GM21528 (cell line): Measurements from ENCODE around the gene EXT2.

Source experiments
- ATAC-seq: cut with Tn5 transposase; IDR thresholded peaks from one replicate; pipeline ENCODE4 v1.9.1; 2021; ENCODE audit warnings: mild to moderate bottlenecking, moderate library complexity; ENCODE audit not compliant: unreplicated experiment, low FRiP score

The EXT2 gene

DNA sequence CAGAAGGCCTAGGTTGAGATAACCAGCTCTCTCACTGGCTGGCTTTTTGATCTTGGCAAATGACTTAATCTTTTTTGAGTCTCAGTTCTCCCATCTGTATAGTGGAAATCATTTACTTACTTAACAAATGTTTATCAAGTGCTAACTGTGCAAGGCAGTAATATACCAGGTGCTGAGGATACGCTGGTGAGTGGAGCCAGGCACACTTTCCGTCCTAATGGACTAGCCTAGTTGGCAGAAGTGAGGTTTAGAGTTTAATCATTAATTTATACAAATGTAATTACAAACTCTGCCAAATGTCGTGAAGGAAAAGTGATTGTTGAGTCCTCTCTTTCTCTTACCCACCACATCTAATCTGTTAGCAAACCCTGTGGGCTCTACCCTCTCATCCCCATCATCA is 33.3 kb downstream of the EXT2 start:
- ATAC-seq, result no peak

DNA sequence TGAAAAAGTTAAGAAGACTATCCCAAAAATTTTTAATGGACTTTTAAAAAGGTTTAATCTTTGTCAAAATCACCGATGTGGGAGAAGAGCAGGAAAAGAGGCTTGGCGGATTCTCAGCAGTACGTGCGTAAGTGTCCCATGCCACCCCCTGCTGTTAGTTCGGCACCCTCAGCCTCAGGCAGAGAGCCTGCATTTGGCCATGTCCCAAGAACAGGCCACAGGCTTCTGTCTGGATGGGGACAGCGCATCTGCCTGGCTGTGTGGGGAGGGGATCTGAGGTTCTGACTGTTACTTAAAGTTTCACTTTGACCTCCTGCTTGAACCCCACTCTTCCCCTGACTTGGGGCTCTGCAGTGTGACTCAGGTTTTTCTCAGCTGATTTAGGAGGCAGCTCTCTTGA is 35.3 kb downstream of the EXT2 start:
- ATAC-seq, result no peak

DNA sequence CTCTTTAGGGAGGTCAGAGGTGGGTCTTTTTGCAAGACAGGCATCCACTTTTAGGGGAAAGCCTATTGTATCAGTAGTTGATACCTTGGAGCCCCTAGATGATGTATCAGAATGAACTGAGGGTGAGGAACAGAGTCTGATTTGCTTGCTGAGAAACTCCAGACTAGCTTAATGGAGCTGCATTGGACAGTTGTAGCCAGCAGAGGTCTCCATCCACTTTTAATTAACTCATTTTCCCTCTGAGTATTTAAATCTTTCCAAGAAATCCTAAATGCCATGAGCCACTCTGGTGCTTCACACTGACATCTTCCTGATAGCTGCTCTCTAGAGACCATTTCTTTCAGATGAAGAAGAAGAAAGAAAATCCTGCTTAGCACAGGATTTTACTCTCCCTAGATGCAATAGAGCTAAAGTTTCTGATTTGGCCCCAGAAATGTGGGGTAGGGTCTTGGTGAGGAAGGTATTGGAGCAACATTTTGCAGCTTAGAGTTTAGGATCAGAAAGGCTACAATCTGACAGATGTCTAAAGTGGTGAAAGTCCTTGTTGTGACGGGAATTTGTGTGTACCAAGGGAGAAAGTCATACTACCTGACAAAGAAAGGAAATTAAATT is 38.0 kb downstream of the EXT2 start:
- ATAC-seq, result no peak

DNA sequence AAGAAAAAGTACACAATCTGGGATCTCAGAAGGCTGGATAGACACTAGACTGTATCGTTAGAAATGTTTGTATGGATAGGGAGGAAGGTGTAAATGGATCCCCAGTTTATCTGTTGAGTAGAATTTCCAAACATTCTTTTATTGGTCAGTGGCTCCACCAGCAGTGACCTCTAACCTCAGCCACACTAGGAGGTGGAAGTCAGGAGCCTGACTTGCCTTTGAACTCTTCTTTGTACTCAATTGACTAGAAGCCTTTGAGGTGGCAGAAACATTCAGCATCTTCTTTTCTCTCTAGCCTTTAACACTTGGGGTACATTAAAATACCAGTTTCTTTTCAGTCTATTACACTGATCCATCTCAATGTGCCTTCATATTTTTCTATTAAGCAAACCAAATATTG is 39.1 kb downstream of the EXT2 start:
- no peak for ATAC-seq

DNA sequence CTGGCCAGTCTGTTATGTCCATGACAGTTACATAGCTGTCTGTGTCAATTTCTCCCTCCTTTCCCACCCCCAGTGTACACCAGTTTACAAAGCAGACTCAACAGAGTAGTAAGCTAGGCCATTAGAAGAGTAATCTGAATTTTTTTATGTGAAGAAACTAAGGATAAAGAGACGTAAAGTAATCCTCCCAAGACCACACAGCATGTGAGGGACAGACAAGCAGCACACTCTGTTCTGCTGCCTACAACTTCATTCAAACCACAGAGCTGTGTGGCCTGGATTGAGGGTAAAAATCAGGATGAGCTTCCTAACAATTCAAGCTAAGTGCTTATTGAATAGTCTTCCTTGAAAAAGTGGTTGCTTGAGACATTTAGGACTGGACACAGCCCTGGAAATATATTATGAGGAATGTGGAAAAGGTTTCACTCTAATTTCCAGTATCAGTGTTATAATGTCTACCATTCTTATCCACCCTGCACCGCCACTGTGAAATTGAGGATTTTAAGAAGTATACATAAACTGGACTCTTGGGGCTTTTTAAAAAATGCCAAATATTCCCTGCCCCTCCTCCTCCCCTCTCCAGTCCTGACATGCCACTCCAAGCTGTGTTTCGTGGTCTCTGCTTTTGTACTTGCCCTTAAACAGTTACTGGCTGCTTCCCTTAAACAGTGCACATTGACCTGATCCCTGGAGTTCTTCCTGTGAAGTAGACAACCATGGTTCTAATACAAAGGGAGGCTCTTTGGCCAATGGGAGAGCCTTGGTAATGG is 40.9 kb downstream of the EXT2 start:
- ATAC-seq, result no peak

DNA sequence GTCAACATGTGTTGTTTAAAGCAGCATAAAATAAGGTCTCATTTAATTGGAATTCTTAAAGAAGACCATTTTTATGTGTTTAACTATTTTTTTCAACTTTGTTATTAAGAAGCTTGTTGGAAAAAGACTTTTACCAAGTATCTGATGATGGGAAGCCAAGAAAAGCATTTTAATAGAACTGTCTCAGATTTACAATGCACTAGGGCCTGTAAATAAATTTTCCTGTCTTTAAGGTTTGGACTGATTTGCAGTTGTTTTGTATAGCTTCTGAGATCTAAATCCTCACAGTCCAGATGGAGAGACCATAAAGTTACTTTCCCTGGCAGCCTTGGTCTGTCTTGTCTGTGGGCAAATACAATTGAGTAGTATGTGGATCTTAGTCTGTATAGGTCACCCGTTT is 41.6 kb downstream of the EXT2 start:
- ATAC-seq, result no peak

DNA sequence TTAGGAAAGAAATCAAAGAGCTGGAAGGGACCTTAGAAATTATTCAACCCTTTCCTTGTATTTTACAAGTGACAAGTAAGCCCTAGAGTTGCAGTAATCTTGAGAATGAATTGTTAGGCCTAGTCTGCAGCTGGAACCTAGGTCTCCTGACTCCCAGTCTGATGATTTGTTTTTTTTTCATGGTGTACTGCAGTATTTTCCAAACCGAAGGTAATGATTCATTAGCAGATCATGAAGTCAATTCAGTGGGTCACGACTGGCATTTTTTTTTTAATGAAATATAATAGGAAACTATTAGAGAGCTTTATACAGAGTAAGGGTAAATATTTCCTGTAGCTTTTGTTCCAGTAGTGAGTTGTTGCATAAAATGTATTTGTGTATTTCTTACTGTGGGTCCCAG is 42.8 kb downstream of the EXT2 start:
- no peak for ATAC-seq

DNA sequence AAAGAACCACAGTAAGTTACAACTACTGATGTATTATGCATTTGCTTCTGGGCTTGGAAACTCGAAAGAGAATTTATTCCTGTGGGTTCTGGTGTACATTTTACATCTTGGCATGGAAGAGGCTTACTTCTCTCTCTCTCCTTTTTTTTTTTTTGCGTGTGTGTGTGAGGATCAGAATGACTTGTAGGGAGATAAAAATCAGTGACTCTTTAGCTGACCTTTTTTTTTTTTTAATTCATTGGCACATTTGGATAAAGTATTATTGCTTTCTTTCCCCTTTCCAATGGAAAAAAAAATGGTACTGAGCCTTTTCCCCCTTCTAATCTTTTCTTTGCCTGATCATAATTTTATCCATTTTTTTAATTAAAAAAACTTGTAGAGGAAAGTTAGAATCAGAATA is 43.5 kb downstream of the EXT2 start:
- no peak for ATAC-seq

DNA sequence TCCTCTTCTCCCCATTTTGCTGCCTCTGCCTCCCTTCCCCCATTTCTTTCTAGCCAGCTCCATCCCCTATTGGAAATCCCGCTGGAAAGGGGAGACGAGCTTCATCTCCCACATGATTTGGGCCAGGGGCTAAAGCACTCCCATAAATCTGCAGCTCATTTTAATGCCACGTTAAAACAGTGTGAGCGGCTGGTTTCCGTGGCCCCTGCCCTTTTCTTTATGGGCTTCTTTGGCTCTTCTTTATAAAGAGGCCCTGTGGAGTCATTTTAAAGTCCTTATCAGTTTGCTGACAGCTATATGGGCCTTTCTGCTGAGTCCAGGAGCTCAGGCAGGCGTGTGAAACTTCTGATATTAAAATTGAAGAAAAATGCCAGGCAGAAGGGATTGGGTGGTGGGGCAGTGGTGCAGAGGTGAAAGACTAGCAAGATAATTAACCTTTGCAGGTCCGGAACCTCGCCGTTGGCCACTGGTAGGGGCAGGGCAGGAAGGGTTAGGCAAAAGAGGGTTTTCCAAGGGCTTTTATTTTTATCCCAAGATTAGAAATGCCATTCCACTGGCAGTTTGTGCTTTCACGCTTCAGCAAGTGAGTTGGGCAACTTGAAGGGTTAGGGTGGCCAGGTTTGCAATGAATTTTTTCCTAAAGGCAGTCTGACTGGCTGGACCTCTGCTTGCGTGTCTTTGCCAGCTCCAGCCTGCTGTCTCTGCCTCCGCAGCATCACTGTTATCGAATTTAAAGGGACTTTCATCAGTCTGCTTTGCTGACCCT is 44.3 kb downstream of the EXT2 start:
- ATAC-seq, result no peak

DNA sequence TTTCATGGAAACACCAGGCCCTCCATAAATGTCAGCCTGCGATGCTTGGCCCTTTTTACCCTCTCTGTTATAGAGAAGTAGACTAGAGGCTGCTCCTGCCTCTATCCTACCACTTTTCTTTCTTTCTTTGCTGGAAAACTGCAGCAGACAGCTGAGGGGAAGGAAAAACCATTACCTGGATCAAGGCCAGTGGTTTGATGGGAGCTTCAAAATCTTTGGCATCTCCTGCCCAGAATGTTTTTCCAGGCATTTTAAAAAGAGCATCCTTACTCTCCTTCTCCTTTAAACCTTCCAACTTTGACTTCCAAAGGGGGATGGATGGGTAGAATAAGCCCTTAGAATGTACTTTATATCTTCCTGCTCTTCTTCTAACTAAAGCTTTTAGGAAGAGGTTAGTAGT is 44.9 kb downstream of the EXT2 start:
- ATAC-seq, result no peak

DNA sequence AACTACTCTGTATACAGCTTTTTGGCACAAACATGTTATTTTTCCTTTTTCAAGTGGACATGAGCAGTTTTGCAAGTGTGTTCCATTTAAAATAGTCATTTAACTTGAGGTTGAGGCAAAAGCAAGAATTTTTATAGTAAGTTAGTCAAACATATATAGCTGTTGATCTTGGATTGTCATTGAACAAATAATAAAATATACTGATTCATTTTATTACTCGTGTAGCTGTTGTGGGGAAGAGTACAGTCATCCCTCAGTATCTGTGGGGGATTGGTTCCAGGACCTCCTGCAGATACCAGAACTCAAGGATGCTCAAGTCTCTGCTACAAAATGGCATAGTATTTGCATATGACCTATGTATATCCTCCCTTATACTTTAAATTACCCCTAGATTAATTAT is 45.3 kb downstream of the EXT2 start:
- ATAC-seq, result no peak

DNA sequence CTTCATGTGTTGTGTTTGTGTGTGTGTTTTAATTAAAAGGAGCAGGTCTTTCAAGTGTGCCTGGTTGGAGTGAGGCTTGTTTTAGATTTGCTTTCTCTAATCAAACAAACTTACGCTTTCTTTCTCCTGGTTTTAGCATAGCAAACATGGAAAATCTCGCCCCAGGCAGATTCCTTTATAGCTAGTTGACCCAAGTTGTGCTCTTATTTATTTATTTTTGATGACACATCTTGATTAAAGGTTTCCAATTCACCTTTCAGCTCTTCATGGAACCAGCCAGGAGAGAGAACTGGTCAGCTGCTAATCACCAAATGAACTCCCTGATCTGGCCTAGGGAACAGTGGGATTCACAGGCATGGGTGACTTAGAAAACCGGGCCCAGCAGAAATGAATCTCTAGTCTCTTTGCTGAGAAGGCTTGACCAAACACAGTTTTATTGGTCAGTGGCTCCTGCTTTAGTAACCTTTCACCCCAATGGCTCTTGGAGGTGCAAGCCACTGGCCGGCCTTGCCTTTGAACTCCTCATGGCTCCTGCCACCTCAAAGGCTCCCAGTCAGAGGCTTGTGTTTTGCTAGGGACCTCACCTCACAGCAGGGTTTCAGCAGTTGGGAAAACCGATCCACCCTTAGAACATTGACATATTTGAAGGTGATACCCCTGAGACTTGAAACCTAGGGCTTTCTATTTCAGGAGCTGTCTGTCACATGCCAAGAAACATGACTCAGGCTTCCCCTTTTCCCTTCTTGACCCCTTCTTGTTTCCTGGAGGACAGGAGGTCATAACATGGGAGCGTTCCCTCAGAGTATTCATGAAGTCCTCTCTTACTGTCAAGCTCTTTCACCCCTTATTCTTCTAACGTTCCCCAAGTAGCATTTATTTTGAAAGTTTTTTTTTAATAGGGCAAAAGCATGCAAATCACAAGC is 48.8 kb downstream of the EXT2 start:
- ATAC-seq, result no peak

DNA sequence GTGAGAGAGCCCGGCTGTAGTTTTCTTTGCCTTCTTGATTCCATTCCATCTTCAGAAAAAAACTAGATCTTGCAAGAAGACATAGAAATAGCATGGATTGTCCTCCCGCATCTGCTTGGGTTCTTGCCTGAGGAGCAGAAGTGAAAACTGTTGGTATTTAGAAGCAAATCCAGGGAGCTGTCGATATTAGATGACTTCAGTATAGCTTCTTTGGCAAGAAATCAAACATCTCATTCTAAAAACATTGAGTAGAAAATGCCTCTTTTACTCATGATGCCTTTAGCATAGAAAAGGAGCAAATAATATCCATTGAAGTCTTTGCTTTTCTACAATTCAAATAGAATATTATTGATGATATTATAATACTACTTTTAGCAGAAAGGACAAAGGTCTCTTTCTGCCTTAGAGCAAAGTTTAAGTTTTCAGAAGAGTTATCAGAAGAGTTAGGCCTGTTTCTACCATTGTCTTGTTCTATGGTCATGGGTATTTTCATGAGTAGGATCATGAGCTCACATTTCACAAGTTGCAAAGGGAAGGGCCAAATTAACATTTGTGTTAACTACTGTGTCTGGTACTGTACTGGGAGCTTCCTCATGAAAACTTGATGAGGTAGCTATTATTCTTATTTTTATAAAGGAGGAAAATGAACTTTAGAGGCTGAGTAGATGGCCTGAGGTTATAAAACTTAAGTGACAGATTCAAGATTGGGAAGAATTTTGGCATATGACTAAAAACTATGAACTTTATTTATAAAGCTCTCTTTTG is 49.7 kb downstream of the EXT2 start:
- ATAC-seq, result no peak

DNA sequence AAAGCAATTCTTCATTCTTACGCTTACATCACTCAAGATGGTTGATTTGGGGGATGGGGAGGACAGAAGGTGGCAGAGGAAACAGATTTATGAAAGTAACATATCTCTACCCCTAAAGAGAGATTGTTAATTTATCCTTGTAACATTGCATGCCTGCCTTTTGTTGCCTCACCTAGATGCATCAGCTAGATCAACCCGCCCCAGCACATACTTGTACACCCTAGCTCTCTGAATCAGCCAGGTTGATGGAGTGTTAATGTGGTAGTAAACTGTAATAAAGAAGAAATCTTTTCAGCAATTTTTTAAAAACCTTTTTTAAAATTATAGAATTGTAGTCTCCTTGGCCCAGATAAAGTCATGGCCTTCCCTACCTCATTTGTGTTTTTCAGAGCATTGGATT is 51.5 kb downstream of the EXT2 start:
- ATAC-seq, result no peak

DNA sequence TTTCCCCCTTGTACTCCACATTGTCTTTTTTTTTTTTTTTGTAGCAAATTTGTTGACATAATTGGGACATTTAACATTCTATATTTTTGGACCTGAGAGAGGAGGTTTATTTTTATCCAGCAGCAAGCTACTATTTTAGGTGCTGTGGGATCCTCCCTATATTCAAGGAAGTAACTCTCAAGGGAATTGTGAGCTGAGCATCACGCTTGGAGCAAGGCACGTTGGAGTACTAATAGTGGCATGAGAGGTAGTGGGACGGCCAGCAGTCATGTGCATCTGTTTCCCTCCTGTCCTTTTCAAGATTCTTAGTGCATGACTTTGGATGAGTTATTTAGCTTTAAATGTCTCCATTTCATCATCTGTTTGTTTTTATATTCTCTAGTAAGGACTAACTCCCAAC is 52.3 kb downstream of the EXT2 start:
- ATAC-seq, result no peak

DNA sequence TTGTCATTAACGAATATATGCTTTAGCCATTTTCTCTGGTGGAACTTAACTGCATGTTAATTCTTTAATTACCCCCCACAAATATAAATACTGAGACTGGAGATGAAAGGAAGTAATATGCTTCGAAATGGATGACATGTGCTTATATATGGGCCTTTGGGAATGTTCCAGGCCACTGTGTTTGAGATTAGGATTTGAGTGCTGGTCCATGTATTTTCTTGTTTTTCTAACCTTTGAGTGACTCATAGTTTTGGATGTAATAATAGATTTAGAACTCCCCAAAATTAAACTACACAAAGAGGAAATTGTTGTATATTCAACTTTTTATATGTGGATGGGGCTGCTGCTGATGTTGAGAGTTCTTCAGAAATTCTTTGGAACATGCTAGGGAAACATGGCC is 54.2 kb downstream of the EXT2 start:
- ATAC-seq, result no peak

DNA sequence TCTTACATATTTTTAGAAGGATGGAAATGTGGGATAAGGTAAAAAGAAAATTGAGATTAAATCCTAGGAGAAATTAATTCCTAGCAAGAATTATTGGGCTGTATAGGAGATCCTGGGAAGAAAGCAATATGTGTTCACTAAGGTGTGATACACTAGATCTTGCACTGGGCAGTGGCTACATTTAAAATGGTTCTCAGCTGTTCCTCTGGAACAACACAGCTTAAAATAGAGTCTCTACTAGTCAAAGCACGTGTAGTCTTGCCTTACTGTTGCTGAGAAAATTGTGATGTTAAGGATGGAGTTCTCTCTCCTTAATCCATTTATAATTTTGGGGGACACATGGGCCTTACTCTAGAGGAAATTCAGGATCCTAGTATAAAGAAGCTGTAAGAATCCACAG is 54.9 kb downstream of the EXT2 start:
- no peak for ATAC-seq

DNA sequence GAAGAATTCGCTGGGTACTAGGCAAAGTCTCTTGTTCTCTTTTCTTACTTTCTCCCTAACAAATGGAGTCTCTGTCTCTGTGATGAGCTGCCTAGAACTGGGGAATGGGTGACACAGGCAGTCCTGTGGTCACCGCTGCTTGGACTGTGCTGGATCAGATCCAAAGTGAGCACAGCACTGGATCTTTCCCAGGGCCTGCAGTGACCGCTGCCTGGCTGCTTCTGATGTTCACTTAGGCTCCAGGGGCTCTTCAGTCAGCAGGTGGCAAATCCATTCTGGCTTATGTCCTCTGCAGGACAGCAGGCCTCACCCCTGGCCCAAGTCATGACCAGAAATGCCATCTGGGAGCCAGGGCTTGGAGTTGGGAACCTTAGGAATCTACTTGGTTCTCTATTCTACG is 61.5 kb downstream of the EXT2 start:
- no peak for ATAC-seq

DNA sequence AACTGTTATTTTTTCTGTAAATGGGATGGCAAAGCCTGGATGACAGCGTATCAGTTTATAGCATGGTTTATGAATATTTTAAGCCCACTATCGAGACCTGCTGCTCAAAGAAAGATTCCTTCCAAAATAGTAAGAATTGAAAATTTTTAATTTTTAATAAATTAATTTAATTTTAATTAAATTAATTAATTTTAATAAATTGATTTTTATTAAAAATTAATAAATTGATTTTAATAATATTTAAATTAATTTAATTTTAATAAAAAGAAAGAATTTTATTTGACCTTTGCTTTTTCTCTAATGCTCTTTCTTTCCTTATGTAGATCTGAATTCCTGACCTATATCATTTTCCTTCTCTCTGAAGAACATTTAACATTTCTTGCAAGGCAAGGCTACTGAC is 62.9 kb downstream of the EXT2 start:
- ATAC-seq, result no peak
